HG02981 (cell line): ENCODE measurements around the gene MPL.

Experiments
- ATAC-seq: cut with Tn5 transposase; IDR thresholded peaks from one replicate; pipeline ENCODE4 v1.9.1; 2021; ENCODE audit warnings: mild to moderate bottlenecking, moderate library complexity; ENCODE audit not compliant: unreplicated experiment

Gene MPL

DNA sequence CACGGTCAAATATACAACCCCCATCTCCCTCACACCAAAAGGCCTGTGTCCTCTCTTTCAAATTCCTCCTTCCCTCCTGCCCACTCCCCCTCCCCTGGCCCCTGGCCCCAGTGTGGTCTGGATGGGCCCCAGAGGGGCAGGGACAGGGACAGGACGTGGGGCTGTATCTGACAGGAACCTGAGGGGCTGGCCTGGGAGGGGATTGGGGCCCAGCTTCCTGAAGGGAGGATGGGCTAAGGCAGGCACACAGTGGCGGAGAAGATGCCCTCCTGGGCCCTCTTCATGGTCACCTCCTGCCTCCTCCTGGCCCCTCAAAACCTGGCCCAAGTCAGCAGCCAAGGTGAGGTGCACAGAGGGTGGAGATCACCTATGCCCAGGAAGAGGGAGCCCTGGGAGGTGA, at the start of gene MPL:
MPL (plus strand) TSS at position 231 of the 400 bp plus-strand sequence; CDS start at position 262, 31 bp downstream.
- ATAC-seq, result no peak

DNA sequence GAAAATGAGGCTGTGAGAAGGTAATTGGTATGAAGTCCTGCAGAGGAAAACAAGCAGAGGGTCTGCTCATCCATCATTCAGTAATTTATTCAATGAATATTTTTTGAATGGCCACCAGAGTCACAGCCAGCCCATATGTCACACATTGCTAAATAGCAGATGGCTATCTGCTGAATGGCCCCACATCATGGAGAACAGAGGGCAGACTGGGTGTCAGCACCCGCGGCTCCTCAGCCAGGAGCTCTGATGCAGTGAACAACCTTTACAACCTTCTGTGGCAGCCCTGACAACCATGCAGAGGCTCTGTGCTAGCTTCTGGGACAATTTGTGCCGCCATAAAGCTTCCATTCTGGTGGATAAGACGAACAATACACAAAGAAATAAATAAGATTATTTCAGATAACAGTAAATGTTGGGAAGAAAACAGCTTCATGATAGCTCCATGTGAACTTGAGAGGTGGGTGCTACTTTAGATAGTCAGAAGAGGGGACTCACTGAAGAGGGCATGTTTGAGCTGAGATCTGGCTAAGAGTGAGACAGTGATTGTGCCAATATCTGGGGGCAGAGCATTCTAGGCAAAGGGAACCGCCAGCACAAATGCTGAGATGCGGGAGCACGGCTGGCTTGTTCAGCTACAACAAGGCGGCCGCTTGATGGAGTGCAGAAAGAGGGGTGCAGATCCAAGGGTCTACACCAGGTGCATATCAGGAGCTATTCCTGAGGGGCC, 49.4 kb upstream of the MPL start:
- no peak for ATAC-seq

DNA sequence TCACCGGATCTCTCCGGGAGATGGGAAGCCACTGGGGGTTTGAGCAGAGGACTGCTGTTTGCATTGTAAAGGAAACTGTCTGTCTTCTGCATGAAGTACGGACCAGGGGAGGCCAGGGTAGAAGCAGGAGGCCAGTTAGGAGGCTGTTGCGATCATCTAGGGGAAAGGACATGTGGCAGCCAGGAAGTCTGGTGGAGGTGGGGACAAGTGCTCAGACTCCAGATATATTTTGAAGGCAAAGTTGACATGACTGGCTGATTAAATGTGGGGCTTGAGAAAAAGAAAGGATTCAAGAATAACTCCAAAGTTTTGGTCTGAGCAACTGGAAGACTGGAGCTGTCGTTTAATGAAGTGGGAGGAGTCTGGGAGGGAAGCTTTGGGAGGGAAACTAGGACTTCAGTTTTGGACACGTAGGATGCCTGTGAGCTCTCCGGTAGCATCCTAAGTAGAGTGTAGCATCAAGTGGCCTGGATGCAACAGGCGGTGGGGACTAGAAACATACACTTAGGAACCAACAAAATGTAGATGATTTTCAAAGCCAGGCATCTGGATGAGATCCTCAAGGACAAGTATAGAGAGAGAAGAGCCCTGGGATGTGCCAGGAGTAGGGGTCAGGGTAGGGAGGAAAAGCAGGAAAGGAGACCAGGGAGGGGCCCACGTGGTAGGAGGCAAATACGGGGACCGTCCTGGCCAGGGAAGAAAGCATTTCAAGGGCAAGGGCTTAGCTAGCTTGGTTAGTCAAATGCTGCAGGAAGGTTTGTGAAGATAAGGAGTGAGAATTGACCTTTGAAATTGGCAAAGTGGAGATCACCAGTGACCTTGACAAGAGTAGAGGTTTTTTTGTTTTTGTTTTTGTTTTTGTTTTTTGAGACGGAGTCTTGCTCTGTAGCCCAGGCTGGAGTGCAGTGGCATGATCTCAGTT, 48.6 kb upstream of the MPL start:
- ATAC-seq, result no peak

DNA sequence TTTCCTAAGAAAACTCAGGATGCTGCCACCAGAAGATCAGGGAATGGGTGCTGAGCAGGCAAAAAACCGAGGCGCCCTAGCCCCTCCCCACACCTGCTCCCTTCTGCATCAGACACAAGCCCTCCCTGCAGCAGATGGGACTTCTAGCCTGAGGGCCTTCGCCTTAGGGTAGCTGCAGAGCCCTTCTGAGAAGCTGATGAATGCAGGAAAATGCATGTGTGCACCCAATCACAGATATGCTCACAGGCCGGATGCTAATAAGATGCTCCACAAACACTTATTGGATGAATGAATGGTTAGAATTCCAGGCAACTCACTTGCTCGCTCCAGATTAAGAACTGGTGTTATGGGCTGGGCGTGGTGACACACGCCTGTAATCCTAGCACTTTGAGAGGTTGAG, 45.4 kb upstream of the MPL start:
- ATAC-seq, result no peak

DNA sequence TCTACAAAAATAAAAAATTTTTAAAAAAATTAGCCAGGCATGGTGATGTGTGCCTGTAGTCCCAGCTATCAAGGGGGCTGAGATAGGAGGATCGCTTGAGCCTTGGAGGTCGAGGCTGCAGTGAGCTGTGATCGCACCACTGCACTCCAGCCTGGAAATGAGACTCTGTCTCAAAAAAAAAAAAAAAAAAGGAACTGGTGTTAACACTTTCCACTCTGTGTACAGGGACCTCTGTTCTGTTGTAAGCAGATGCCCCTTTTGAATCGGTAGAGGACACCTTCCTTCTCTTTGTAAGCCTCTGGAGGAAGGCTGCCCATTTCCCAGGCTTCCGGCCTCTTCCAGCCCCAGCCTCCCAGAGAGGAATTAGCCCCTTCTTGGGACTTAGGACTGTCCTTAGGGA, 44.9 kb upstream of the MPL start:
- no peak for ATAC-seq

DNA sequence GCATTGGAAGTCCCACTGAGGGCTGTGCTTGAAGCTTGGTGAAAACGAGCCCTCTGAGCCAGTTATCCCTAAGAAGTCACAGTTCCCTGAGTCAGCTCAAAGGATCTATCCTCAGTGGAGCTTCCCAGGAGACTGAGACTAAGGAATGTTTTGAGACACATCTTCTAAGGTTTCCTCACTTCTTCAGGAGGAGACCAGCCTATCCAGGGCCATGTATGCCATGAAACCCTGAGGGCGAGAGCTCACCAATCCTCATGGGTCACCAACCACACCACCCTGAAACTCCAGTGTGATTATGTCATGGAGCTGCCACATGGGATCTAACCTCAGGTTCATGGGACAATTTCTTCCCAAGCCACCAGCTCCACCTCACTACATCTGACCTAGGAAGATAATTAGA, 44.4 kb upstream of the MPL start:
- ATAC-seq, result no peak

DNA sequence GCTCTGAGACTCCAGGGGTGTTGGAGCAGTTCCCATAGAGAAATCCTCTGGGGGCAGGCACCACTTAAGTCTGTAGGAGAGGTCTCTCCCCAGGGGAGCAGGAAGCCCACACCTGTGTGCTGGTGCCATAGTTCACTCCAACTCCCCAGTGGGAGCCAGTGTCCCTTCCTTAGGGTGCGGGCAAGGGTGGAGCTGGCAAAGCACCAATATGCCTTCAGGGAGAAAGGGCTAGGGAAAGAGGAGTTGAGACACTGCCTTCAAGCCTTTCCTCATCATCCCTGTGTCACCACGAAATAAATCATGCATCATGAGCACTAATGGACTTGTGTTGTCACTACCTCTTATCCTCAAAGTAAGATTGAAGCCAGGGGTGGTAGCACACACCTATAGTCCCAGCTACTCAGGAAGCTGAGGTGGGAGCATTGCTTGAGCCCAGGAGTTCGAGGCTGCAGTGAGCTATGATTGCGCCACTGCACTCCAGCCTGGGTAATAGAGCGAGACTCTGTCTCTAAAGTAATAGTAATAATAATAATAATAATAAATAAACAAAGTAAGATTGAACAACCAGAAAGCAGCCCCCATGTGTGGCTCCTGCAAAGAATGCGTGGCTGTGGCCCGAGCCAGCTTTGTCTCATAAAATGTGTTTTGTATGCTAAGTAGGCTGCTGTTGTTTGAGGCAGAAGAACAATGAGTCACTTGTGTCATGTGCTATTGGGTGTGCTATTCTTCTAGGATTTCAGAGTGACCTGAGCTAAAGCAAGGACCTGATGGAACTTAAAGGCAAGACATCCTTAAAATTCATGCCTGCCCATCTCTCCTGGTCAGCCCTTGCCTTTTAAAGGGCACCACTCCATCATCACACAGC, 43.5 kb upstream of the MPL start:
- no peak for ATAC-seq

DNA sequence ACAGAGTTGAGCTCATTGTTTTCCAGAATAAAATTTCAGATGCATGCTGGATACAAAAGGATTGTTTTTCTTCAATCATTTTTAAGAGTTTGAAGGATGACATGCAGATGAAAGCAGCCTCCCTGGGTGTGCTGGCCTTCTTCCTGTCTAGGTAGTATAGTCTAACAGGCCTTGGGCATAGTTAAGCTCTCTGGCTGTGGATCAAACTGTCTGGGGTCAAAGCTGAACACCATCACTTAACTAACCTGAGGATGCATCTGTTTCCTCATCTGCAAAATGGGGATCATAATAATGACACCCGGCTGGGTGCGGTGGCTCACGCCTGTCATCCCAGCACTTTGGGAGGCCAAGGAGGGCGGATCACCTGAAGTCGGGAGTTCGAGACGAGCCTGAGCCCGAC, 42.9 kb upstream of the MPL start:
- no peak for ATAC-seq

DNA sequence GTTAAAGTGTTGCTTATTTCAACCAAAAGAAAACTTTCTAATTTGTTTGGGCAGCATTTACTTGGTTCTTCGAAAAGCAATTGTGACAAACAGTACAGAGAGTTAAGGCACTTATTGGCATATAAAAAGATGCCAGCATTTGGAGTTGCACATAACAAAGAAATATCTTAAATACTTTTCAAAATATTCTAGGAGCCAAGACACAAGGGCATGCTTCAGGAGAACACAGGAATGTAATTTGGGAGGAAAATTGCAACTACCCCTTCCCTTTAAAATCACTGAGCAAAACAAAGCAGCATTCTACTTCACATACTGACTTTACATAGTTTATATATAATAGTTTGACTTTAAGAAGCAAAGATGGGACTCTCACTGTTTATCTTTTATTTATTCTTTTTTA, 41.4 kb upstream of the MPL start:
- no peak for ATAC-seq

DNA sequence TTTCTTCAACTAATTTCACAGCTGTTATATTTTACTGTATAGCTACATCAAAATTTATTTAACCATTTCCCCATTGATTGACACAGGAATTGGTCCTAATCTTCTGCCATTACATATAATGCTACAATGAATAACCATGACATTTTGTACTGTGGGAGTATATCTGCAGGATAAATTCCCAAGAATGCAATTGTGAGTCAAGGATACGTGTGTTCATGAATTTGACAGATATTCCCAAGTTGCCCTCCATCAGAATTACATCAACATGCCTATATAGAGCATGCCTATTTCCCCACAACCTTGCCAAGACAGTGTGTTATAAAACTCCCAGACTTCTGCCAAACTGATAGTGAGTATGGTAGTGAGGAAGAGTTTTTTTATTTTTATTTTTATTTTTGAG, 39.6 kb upstream of the MPL start:
- ATAC-seq, result no peak

DNA sequence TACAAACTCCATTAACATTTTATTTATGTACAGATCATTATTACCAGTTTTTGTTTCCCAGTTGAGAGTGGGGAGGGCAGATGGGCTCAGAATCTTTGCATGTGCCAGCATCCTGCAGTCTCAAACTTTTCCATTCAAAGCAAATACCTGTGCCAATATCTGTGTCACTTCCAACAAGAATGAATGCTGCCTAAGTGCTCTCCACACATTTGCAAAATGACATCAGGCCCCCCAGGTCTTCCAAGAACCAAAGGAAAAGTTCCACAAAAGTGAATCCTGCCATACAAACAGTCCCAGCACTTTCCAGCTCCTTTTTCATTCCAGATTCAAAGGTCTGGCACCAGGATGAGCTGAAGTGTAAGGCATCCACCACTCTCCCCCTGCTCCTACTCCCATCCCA, 38.5 kb upstream of the MPL start:
- ATAC-seq, result no peak

DNA sequence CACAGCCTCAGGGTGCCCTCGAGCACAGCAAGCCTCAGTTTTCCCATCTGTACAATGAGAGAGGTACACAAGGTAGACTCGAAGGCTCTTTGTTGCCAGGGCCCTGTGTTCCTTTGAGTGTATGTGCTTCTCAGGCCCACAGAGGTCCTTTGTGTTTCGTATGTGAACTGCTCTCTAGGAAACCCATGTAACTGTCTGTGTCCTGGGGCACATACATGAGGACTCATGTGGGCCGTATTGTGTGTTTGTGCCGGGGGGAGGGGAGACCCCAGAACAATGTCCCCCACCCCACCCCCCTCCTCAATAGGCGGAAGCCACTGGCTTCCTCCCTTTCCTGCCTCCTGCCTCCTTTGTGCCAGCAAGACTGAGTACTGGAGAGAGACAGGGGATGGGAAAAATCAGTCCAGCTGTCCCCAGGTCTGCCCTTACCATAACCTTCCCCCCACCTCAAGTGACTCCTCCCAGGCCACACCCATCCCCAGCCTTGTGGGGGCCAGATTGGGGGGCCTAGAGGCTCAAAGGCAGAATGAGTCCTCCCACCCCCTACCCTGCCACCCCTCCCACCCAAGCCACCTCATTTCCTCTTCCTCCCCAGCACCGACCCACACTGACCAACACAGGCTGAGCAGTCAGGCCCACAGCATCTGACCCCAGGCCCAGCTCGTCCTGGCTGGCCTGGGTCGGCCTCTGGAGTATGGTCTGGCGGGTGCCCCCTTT, 37.1 kb upstream of the MPL start, which contains the start of gene TIE1:
TIE1 (plus strand) TSS at position 605 of the 717 bp plus-strand sequence; CDS start at position 695, 90 bp downstream.
- ATAC-seq, result no peak

DNA sequence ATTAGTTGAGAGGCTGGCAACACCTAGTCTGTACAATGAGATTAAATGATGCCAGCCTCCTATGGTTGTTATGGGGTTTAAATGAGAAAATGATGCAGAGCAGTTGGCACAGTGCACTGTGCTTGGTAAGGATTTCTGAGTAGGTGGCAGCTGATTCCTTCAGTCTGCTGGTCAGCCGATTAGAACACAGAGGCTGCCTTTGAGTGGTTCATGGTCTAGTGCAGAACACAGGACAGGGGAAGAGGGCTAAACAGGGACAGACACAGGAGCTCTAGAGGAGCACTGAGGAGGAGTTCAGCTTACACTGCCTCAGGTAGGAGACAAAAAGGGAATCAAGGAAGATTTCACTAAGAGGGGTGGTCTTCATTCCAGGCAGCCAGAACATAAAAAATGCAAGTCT, 35.4 kb upstream of the MPL start:
- no peak for ATAC-seq

DNA sequence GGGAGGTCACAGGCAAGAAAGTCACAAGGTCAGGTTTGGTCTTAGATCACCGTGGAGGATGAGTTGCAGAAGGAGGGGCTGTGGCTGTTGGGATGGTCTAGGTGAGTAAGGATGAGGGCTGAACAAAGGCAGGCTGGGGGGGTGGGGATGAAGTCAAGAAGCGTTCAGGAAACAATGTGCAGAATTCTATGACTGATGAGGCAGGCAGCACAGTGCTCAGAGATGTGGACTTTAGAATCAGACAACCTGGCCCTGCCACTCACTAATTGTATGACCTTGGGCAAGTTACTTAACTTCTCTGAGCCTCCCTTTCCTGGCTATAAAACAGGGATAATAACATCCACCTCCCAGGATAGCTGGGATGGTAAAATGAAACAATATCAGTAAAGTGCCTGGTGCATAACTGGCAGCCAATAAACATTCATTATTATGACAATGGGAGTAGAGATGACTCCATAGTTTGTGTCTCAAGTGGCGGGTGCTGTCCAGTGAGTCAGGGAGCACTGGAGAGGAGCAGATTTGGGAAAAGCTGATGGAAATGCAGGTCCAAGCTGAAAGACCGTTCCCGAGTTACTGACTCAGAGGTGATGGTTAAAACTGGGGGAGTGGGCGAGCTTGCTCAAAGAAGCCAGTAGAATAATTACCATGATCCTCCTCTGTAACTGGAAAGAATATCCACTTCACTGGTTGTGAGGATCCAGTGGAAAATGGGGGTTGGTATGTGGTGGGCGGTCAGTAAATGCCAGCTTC, 34.7 kb upstream of the MPL start:
- ATAC-seq, result no peak

DNA sequence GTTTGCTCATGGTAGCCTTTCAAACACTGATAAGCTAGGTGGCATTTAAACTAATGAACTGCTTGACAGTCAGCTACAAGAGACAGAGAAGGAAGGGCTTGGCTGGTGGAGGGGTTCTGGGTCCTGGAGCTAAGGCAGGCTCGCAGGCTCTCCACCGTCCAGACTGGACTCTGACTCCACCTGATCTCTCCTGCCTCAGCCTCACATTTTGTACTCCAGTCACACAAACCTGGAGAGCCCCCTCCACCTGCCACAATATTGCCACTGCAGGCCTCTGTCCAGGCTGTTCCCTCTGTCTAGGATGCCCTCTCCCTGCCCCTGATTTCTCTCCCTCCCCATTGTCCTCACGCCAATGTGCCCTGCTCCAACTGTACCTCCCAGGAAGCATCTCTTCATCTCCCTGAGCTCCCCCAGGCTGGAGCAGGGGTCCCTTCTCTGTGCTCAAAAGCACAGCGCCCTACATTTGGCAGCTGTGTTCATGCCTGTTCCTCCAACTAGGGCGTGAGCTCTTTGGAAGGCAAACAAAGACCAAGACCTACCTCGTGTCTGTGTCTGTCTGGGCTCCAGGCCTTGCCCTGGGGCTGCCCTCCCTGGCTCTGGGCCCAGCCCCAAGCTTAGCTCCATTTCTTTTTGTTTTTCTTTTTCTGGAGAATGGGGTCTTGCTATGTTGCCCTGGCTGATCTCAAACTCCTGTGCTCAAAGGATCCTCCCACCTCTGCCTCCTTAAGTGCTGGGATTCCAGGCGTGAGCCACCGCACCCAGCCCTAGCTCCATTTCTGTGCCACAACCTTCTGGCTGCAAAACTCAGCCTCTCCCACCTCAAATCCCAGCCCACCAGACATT, 33.9 kb upstream of the MPL start:
- no peak for ATAC-seq

DNA sequence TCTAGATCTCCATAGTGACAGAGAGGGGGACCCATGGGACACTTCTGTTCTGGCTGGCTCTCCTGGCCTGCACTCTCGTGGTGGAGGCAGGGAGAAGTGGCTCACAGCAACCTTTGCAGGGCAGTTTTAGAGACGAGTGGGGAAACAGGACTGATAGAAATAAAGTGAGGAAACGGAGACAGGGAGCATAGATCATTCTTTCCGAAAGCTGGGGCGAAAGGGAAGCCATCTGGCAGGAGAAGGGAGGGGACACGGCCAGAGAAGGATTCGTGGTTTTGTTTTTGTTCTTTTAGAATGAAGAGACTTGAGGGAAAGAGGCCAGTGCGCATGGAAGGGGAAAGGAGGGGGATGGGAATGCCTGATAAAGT, 33.3 kb upstream of the MPL start:
- ATAC-seq, result no peak

DNA sequence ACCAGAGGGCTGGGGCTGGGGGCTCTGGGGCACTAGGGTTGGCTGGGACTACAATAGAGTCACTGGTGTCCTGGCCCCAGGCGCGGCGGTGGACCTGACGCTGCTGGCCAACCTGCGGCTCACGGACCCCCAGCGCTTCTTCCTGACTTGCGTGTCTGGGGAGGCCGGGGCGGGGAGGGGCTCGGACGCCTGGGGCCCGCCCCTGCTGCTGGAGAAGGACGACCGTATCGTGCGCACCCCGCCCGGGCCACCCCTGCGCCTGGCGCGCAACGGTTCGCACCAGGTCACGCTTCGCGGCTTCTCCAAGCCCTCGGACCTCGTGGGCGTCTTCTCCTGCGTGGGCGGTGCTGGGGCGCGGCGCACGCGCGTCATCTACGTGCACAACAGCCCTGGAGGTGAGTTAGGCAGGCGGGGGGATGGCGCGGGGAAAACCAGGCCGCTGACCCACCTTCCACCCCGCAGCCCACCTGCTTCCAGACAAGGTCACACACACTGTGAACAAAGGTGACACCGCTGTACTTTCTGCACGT, 32.8 kb upstream of the MPL start:
- no peak for ATAC-seq

DNA sequence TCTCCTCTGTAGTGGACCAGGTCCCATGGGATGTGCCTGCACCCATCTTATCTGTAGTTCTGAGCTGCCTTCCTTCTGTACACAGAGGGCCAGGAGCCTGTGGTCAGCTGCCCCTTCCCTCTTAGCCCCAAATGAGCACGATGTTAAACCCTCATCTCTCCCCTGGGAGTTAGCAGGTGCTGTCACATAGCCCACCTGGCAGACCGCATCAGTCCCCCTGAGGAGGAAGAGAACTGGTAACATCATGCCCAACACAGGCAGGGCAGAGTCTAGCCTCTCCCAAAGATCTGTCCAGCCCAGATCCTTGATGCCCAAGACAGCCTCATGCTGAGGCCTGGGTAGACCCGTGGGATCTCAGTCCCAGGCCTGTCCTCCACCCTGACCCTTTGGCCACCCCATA, 32.2 kb upstream of the MPL start:
- ATAC-seq, result no peak
